Kidney (tissue), 14 donors: Measurements from ENCODE around the gene MRPL55. TPM values are rescaled to one million over a fixed set of nuclear protein-coding genes. Genes with fewer than 3 reads are reported as not detected.

Experiments
- DNase-seq, 5 donors: peaks; one replicate each; pipeline ENCODE4 v3.0.0-alpha.2; 2013 to 2020
- FAIRE-seq: peaks from 2 replicates; lab custom pipeline; 2012; peaks lifted over from hg19 to GRCh38; lab: Jason Lieb, UNC
- H3K27ac ChIP-seq, 2 donors: one replicate each; pipeline ENCODE4 v1.7.0; 2013; ENCODE audit warnings: low read depth in 2 of 2, low read length in 2 of 2, inconsistent platforms in 1 of 2
- H3K27me3 ChIP-seq: one replicate; pipeline ENCODE4 v1.7.1; 2013; ENCODE audit warnings: low read length, inconsistent platforms; ENCODE audit not compliant: control insufficient read depth, insufficient read depth
- H3K36me3 ChIP-seq, 3 donors: one replicate each; pipeline versions ENCODE4 v1.7.0 to v1.7.1; 2013; ENCODE audit warnings: low read length in 3 of 3, control low read depth in 1 of 3, inconsistent platforms in 1 of 3; ENCODE audit not compliant: insufficient read depth in 3 of 3, control insufficient read depth in 2 of 3
- H3K4me1 ChIP-seq, 3 donors: one replicate each; pipeline versions ENCODE4 v1.7.0 to v1.7.1; 2013; ENCODE audit warnings: low read length in 3 of 3, inconsistent platforms in 1 of 3, low read depth in 1 of 3; ENCODE audit not compliant: control insufficient read depth in 2 of 3, insufficient read depth in 2 of 3
- H3K4me3 ChIP-seq, 3 donors: one replicate each; pipeline versions ENCODE4 v1.7.0 to v1.8.1; 2013; ENCODE audit warnings: low read length in 3 of 3, control low read depth in 1 of 3, inconsistent platforms in 1 of 3
- H3K9ac ChIP-seq, 3 donors: one replicate each; pipeline versions ENCODE4 v1.7.0 to v1.7.1; 2013; ENCODE audit warnings: low read length in 3 of 3, control low read depth in 1 of 3, inconsistent platforms in 1 of 3
- H3K9me3 ChIP-seq, 3 donors: one replicate each; pipeline versions ENCODE4 v1.7.0 to v1.7.1; 2013; ENCODE audit warnings: low read length in 3 of 3, control low read depth in 1 of 3, inconsistent platforms in 1 of 3; ENCODE audit not compliant: control insufficient read depth in 2 of 3, insufficient read depth in 1 of 3
- intact Hi-C: fragments of 100-400 bp; cut with DNase I; formaldehyde crosslinking; loops from one replicate; pipeline ENCODE4 v1.11.1; 2022
- polyA plus RNA-seq: library from polyadenylated mRNA; stranded (reverse); fragments of 350-450 nt; fragmentation: Illumina TruSeq; extraction: RNeasy Lipid Tissue Mini Kit (QIAGEN cat#74804); gene quantifications from one replicate; pipeline ENCODE4 v1.2.3, GENCODE V29; 2014; ENCODE audit warnings: low read depth, low replicate concordance; ENCODE audit not compliant: insufficient read depth
- total RNA-seq: library from RNA; stranded (reverse); fragmentation: NEBNext Ultra II Directional; extraction: Animal tissue kit (Norgen Biotek cat#: 25700); gene quantifications from one replicate; pipeline ENCODE4 v1.2.1, GENCODE V29; 2021
- TF ChIP-seq, protein P1 (sequence below): IDR thresholded peaks from 3 replicates; pipeline ENCODE4 v1.5.1; 2012; ENCODE audit warnings: mild to moderate bottlenecking, moderate library complexity, borderline replicate concordance; ENCODE audit not compliant: insufficient read depth; ENCODE audit errors: extremely low read depth
- donor health status: control.
- donor health status: control.
- donor health status: control.
- donor health status: control.
- donor health status: control.
- donor health status: DM: yes; HTN: yes; CAD: no.
- donor health status: Normal renal cell carcinoma (clear cell type).

Gene MRPL55
- total and polyA plus RNA-seq, 2 donors from 2014 or later, result 37.8 to 141 TPM

DNA sequence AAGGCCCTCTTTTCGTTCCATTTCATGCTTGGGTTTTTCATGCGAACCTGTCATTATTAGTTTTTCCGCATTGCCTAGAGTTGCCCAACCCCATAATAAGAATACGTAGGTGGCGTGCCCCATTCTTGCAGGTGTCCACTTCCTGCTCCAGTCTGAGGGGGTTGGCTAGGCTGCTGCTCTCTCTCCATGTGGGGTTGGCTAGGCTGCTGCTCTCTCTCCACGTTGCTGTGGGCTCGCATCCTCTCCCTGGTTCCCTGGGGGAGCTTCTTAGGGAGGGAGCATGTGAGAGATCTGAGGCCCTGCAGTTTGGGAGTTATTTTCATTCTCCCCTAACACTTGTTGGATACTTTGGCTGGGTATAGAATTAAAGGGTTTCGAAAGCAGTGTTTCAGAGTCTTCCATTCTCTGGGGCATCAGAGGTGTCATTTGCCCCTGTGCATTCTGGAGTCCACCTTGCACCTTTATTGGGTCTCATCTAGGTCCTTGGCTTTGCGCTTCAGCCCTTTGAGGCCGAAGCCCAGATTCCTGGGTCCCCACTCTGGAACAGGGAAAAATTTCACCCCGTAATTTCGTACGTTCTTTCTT, 14.6 kb downstream of the MRPL55 start:
- H3K27ac ChIP-seq, result no peak overlapping the region
- peaks cover 0 to 25% (median 17%) of the 10 kb centered on the region in 3 donors for H3K4me1 ChIP-seq
- H3K9ac ChIP-seq, result no peak overlapping the region
- DNase-seq (peak in 2 of 5 donors; percentile 24 to 43), FAIRE-seq (no peak)
- TF ChIP-seq, protein P1, sequence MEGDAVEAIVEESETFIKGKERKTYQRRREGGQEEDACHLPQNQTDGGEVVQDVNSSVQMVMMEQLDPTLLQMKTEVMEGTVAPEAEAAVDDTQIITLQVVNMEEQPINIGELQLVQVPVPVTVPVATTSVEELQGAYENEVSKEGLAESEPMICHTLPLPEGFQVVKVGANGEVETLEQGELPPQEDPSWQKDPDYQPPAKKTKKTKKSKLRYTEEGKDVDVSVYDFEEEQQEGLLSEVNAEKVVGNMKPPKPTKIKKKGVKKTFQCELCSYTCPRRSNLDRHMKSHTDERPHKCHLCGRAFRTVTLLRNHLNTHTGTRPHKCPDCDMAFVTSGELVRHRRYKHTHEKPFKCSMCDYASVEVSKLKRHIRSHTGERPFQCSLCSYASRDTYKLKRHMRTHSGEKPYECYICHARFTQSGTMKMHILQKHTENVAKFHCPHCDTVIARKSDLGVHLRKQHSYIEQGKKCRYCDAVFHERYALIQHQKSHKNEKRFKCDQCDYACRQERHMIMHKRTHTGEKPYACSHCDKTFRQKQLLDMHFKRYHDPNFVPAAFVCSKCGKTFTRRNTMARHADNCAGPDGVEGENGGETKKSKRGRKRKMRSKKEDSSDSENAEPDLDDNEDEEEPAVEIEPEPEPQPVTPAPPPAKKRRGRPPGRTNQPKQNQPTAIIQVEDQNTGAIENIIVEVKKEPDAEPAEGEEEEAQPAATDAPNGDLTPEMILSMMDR, result no peak
- no peaks in the 10 kb centered on the region for H3K27me3 ChIP-seq
- H3K36me3 ChIP-seq, result peaks cover 0 to 21% (median 20%) of the 10 kb centered on the region in 3 donors
- peaks cover 0 to 8% (median 0%) of the 10 kb centered on the region in 3 donors for H3K9me3 ChIP-seq
- no peak overlapping the region for H3K4me3 ChIP-seq
- intact Hi-C loops, result no loop called here

GRCh38 chr1:228093050-228093906, 15.8 kb downstream of the MRPL55 start:
- H3K9me3 ChIP-seq, result peaks cover 0 to 8% (median 0%) of the 10 kb centered on the region in 3 donors
- peaks cover 0 to 13% (median 11%) of the 10 kb centered on the region in 3 donors for H3K36me3 ChIP-seq
- peak in 1 of 5 donors; percentile 18 for DNase-seq
- peaks cover 0 to 36% (median 28%) of the 10 kb centered on the region in 3 donors for H3K4me1 ChIP-seq
- H3K27ac ChIP-seq, result no peak overlapping the region
- TF ChIP-seq, protein P1, result no peak
- intact Hi-C loops, result no loop called here
- no peak overlapping the region for H3K4me3 ChIP-seq
- H3K9ac ChIP-seq, result no peak overlapping the region
- H3K27me3 ChIP-seq, result no peaks in the 10 kb centered on the region
- no peak for FAIRE-seq

DNA sequence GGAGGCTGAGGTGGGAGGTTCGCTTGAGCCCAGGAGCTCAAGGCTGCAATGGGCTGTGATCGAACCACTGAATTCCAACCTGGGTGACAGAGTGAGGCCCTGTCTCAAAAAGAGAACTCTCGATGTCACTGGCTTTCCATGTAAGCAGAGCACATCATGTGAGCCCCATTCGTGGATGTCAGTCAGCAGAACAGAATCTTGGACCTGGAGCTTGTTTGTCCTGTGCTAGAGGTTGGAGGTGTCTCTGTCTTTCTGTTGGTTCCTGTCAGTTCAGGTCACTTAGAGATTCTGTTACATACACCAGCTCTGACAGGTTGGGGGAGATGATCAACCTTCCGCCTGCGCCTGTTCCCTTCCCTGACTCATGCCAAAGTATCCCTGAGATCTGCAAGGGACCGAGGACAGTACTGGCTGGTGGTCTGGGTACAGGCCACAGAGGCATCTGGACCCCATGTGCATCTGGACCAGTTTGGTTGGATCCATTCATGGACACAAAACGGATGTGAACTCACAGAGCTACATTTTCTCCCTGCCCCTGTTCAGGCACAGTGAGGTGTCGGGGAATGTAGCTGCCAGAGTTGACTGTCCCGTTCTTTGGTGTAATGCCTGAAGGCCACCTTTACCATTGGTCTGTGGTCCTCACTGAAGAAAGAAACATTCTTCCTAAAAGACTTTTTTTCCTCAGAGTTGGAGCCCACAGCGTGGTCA, 16.6 kb downstream of the MRPL55 start:
- Histone ChIP-seq H3K4me3 (no peak overlapping the region), H3K27ac (no peak overlapping the region), H3K9ac (no peak overlapping the region), H3K27me3 (no peaks in the 10 kb centered on the region), H3K9me3 (peaks cover 0 to 8% (median 0%) of the 10 kb centered on the region in 3 donors), H3K36me3 (peaks cover 0 to 11% (median 8%) of the 10 kb centered on the region in 3 donors), H3K4me1 (peaks cover 0 to 43% (median 35%) of the 10 kb centered on the region in 3 donors)
- TF ChIP-seq, protein P1, result no peak
- no peak for DNase-seq
- intact Hi-C loops, result no loop called here
- FAIRE-seq, result no peak
